Cortex of kidney (tissue), 1 donor: ENCODE results near the gene NAV2.

Experiments
- DNase-seq: peaks from one replicate; lab custom pipeline; 2025; lab: John Stamatoyannopoulos, UW

NAV2 gene

GRCh38 chr11:19718951-19719350, 6.3 kb downstream of the NAV2 start:
- no peak for DNase-seq

- DNase-seq = no peak
Observed at GRCh38 chr11:19719960-19720359, 7.3 kb downstream of the NAV2 start.

GRCh38 chr11:19721176-19721575, 8.5 kb downstream of the NAV2 start:
- no peak for DNase-seq

GRCh38 chr11:19722702-19723101, 10.1 kb downstream of the NAV2 start:
- DNase-seq = no peak

GRCh38 chr11:19723572-19724342, 11.1 kb downstream of the NAV2 start:
- no peak for DNase-seq

GRCh38 chr11:19724765-19725164, 12.1 kb downstream of the NAV2 start:
- no peak for DNase-seq

GRCh38 chr11:19725379-19726079, 12.9 kb downstream of the NAV2 start:
- no peak for DNase-seq

GRCh38 chr11:19727246-19727645, 14.6 kb downstream of the NAV2 start:
- DNase-seq = no peak

GRCh38 chr11:19728436-19728835, 15.8 kb downstream of the NAV2 start:
- DNase-seq = no peak

GRCh38 chr11:19729141-19729540, 16.5 kb downstream of the NAV2 start:
- no peak for DNase-seq

GRCh38 chr11:19730373-19730772, 17.7 kb downstream of the NAV2 start:
- DNase-seq = no peak

- no peak for DNase-seq
Observed at GRCh38 chr11:19734171-19734570, 21.5 kb downstream of the NAV2 start.

GRCh38 chr11:19735157-19735908, 22.7 kb downstream of the NAV2 start:
- DNase-seq = no peak

GRCh38 chr11:19735909-19736498, 23.4 kb downstream of the NAV2 start:
- DNase-seq = no peak

- DNase-seq = no peak
Observed at GRCh38 chr11:19736831-19737230, 24.2 kb downstream of the NAV2 start.

GRCh38 chr11:19737575-19737974, 24.9 kb downstream of the NAV2 start:
- no peak for DNase-seq

- DNase-seq = no peak
Observed at GRCh38 chr11:19738124-19738523, 25.5 kb downstream of the NAV2 start.

GRCh38 chr11:19739872-19740271, 27.2 kb downstream of the NAV2 start:
- DNase-seq = no peak

GRCh38 chr11:19740586-19740985, 27.9 kb downstream of the NAV2 start:
- DNase-seq = no peak

GRCh38 chr11:19742588-19743292, 30.1 kb downstream of the NAV2 start:
- DNase-seq = no peak

GRCh38 chr11:19743622-19744021, 31.0 kb downstream of the NAV2 start:
- DNase-seq = no peak

- no peak for DNase-seq
Observed at GRCh38 chr11:19744130-19744529, 31.5 kb downstream of the NAV2 start.
